ENCODE results near the gene FNIP2. TPM values are rescaled to one million over a fixed set of nuclear protein-coding genes. Genes with fewer than 3 reads are reported as not detected.
A peak's percentile ranks its signal among the peaks of the same experiment; 100 is the strongest.

Gene FNIP2
- total RNA-seq, 6 experiments from 2014 or later, result 14.1 to 22.2 (median 18.2) TPM

- Mint-ChIP-seq H3K36me3 (ENCODE audit: low read depth) (peaks cover 21% of the 10 kb centered on the region), H3K4me3 (no peak overlapping the region), H3K27ac (no peak overlapping the region), H3K27me3 (ENCODE audit: insufficient read depth) (no peaks in the 10 kb centered on the region; the same call in 1 of the 2 replicates), H3K4me1 (ENCODE audit: low read depth) (peaks cover 16% of the 10 kb centered on the region), H3K9me3 (no peaks in the 10 kb centered on the region; the same call in 1 of the 2 replicates)
- TF ChIP-seq, protein P1, sequence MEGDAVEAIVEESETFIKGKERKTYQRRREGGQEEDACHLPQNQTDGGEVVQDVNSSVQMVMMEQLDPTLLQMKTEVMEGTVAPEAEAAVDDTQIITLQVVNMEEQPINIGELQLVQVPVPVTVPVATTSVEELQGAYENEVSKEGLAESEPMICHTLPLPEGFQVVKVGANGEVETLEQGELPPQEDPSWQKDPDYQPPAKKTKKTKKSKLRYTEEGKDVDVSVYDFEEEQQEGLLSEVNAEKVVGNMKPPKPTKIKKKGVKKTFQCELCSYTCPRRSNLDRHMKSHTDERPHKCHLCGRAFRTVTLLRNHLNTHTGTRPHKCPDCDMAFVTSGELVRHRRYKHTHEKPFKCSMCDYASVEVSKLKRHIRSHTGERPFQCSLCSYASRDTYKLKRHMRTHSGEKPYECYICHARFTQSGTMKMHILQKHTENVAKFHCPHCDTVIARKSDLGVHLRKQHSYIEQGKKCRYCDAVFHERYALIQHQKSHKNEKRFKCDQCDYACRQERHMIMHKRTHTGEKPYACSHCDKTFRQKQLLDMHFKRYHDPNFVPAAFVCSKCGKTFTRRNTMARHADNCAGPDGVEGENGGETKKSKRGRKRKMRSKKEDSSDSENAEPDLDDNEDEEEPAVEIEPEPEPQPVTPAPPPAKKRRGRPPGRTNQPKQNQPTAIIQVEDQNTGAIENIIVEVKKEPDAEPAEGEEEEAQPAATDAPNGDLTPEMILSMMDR (IDR thresholded peaks at IDR 0.05), result no peak
- no peak for DNase-seq
Observed at GRCh38 chr4:158904815-158905214, 136.0 kb downstream of the FNIP2 start.

- H3K27me3 Mint-ChIP-seq (ENCODE audit: insufficient read depth), result no peaks in the 10 kb centered on the region; the same call in 1 of the 2 replicates
- no peak overlapping the region for H3K27ac Mint-ChIP-seq
- TF ChIP-seq, protein P1 (IDR thresholded peaks at IDR 0.05), result no peak
- DNase-seq, result no peak
- no peaks in the 10 kb centered on the region; the same call in 1 of the 2 replicates for H3K9me3 Mint-ChIP-seq
- H3K4me3 Mint-ChIP-seq, result no peak overlapping the region
- peaks cover 16% of the 10 kb centered on the region; the same call in 1 of the 2 replicates for H3K4me1 Mint-ChIP-seq (ENCODE audit: low read depth)
- peaks cover 12% of the 10 kb centered on the region for H3K36me3 Mint-ChIP-seq (ENCODE audit: low read depth)
Observed at GRCh38 chr4:158906073-158906472, 137.2 kb downstream of the FNIP2 start.

DNA sequence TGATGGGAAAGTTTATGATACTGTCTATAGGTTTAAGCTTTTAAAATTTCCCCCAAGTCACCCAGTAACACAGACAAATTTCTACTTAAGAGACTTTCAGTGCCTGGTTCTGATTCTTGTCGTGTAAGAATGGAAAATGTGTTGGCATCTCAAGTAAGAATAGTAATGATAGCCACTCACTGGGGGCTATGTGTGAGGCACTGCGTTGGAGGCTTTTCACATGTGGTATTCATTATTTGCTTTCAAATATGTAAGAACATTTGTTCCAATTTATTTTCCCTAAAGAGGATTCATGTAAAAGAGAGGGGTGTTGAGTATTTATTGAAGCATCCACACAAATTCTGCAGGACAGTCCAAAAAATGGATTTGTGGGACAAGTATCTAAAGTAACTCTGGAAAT lies 143.6 kb downstream of the FNIP2 start:
- peaks cover 51% of the 10 kb centered on the region for H3K4me1 Mint-ChIP-seq (ENCODE audit: low read depth)
- H3K36me3 Mint-ChIP-seq (ENCODE audit: low read depth), result peaks cover 1% of the 10 kb centered on the region; the same call in 1 of the 2 replicates
- no peaks in the 10 kb centered on the region for H3K9me3 Mint-ChIP-seq
- no peak overlapping the region for H3K4me3 Mint-ChIP-seq
- H3K27ac Mint-ChIP-seq, result no peak overlapping the region
- TF ChIP-seq, protein P1 (IDR thresholded peaks at IDR 0.05), result no peak
- H3K27me3 Mint-ChIP-seq (ENCODE audit: insufficient read depth), result no peaks in the 10 kb centered on the region; the same call in 1 of the 2 replicates
- no peak for DNase-seq

DNA sequence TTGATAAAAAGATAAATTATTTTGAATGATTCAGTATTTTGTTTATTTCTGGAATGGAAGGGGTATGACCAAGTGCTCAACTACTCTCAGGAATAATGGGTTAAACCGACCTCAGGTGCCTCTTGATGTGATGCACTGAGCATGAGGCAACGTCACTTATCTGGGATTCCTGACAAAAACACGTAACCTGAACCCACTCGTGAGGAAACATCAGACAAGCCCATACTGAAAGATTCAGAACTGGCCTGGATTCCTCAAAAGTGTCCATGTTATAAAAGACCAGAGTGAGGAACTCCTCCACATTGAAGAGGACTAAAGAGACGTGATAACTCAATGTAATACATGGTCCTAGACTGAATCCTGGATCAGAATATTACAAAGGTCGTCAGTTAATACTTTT lies 144.0 kb downstream of the FNIP2 start:
- H3K4me1 Mint-ChIP-seq (ENCODE audit: low read depth), result peaks cover 51% of the 10 kb centered on the region
- no peaks in the 10 kb centered on the region for H3K9me3 Mint-ChIP-seq
- no peaks in the 10 kb centered on the region; the same call in 1 of the 2 replicates for H3K27me3 Mint-ChIP-seq (ENCODE audit: insufficient read depth)
- H3K4me3 Mint-ChIP-seq, result no peak overlapping the region
- H3K36me3 Mint-ChIP-seq (ENCODE audit: low read depth), result peaks cover 4% of the 10 kb centered on the region; the same call in 1 of the 2 replicates
- DNase-seq, result no peak
- no peak overlapping the region for H3K27ac Mint-ChIP-seq
- TF ChIP-seq, protein P1 (IDR thresholded peaks at IDR 0.05), result no peak

- no peaks in the 10 kb centered on the region for H3K9me3 Mint-ChIP-seq
- peaks cover 4% of the 10 kb centered on the region; the same call in 1 of the 2 replicates for H3K36me3 Mint-ChIP-seq (ENCODE audit: low read depth)
- peak overlapping the region; percentile 50 for H3K27ac Mint-ChIP-seq
- peaks cover 51% of the 10 kb centered on the region for H3K4me1 Mint-ChIP-seq (ENCODE audit: low read depth)
- H3K27me3 Mint-ChIP-seq (ENCODE audit: insufficient read depth), result no peaks in the 10 kb centered on the region; the same call in 1 of the 2 replicates
- TF ChIP-seq, protein P1 (IDR thresholded peaks at IDR 0.05), result no peak
- H3K4me3 Mint-ChIP-seq, result peak overlapping the region; percentile 60; the same call in 1 of the 2 replicates
- no peak for DNase-seq
Observed at GRCh38 chr4:158913766-158914165, 144.9 kb downstream of the FNIP2 start.
